ENCODE data around the gene ATRNL1.

Gene ATRNL1

GRCh38 chr10:115830265-115830970 is 737.3 kb downstream of the ATRNL1 start:
- Histone ChIP-seq H2AFZ (ENCODE audit: insufficient read depth, low read length, poor library complexity) (no peak overlapping the region), H3K4ac (ENCODE audit: low read depth, low read length) (no peak overlapping the region), H3K27me3 (ENCODE audit: insufficient read depth, low read length) (no peaks in the 10 kb centered on the region), H3K4me2 (ENCODE audit: low read length) (no peak overlapping the region), H4K8ac (ENCODE audit: low read depth, low read length) (no peak overlapping the region), H4K91ac (ENCODE audit: low read depth, low read length) (no peak overlapping the region), H3K36me3 (ENCODE audit: control insufficient read depth in 1 of 2, insufficient read depth in 2 of 2, low read length in 2 of 2) (no peaks in the 10 kb centered on the region), H2AK5ac (ENCODE audit: low read length) (no peak overlapping the region), H3K23ac (ENCODE audit: low read length) (no peak overlapping the region), H3K9ac (ENCODE audit: low read length) (no peak overlapping the region), H2BK120ac (ENCODE audit: insufficient read depth, low read length, poor library complexity) (no peak overlapping the region), H4K12ac (ENCODE audit: low read depth, low read length) (no peak overlapping the region), H2BK12ac (ENCODE audit: low read length) (no peak overlapping the region), H3K18ac (ENCODE audit: low read length) (no peak overlapping the region), H2BK5ac (ENCODE audit: low read depth, low read length, poor library complexity) (no peak overlapping the region), H3K27ac (ENCODE audit: low read depth, low read length) (no peak overlapping the region), H3K4me1 (ENCODE audit: control insufficient read depth in 1 of 2, insufficient read depth in 2 of 2, low read length in 2 of 2) (no peaks in the 10 kb centered on the region), H3K79me2 (ENCODE audit: control insufficient read depth, insufficient read depth, low read length, poor library complexity) (no peaks in the 10 kb centered on the region), H3K4me3 (ENCODE audit: low read depth, low read length) (no peak overlapping the region), H3K9me3 (ENCODE audit: insufficient read depth, low read depth, low read length) (no peaks in the 10 kb centered on the region), H3K14ac (ENCODE audit: low read length) (no peak overlapping the region), H3K79me1 (ENCODE audit: low read length) (no peaks in the 10 kb centered on the region)
- WGBS (ENCODE audit: extremely low coverage, insufficient coverage, insufficient read length) = no CpG with 5 or more reads among the region's 3 CpGs
- no peak for DNase-seq

GRCh38 chr10:115831016-115831415 is 737.9 kb downstream of the ATRNL1 start:
- no peak overlapping the region for H2BK5ac ChIP-seq (ENCODE audit: low read depth, low read length, poor library complexity)

GRCh38 chr10:115833119-115833518 is 740.0 kb downstream of the ATRNL1 start:
- Histone ChIP-seq H4K91ac (ENCODE audit: low read depth, low read length) (no peak overlapping the region), H3K27me3 (ENCODE audit: insufficient read depth, low read length) (no peaks in the 10 kb centered on the region), H4K12ac (ENCODE audit: low read depth, low read length) (no peak overlapping the region), H3K79me1 (ENCODE audit: low read length) (no peaks in the 10 kb centered on the region), H3K4ac (ENCODE audit: low read depth, low read length) (no peak overlapping the region), H2BK12ac (ENCODE audit: low read length) (no peak overlapping the region), H3K23ac (ENCODE audit: low read length) (no peak overlapping the region), H3K4me3 (ENCODE audit: low read depth, low read length) (no peak overlapping the region), H3K4me2 (ENCODE audit: low read length) (no peak overlapping the region), H3K9ac (ENCODE audit: low read length) (no peak overlapping the region), H2AFZ (ENCODE audit: insufficient read depth, low read length, poor library complexity) (no peak overlapping the region), H2AK5ac (ENCODE audit: low read length) (no peak overlapping the region), H4K8ac (ENCODE audit: low read depth, low read length) (no peak overlapping the region), H3K14ac (ENCODE audit: low read length) (no peak overlapping the region), H3K36me3 (ENCODE audit: control insufficient read depth in 1 of 2, insufficient read depth in 2 of 2, low read length in 2 of 2) (no peaks in the 10 kb centered on the region), H3K79me2 (ENCODE audit: control insufficient read depth, insufficient read depth, low read length, poor library complexity) (no peaks in the 10 kb centered on the region), H3K9me3 (ENCODE audit: insufficient read depth, low read depth, low read length) (no peaks in the 10 kb centered on the region), H3K4me1 (ENCODE audit: control insufficient read depth in 1 of 2, insufficient read depth in 2 of 2, low read length in 2 of 2) (no peaks in the 10 kb centered on the region), H3K18ac (ENCODE audit: low read length) (no peak overlapping the region), H2BK5ac (ENCODE audit: low read depth, low read length, poor library complexity) (no peak overlapping the region), H3K27ac (ENCODE audit: low read depth, low read length) (no peak overlapping the region), H2BK120ac (ENCODE audit: insufficient read depth, low read length, poor library complexity) (no peak overlapping the region)
- DNase-seq = no peak
- WGBS (ENCODE audit: extremely low coverage, insufficient coverage, insufficient read length) = no CpG with 5 or more reads among the region's 4 CpGs

More at GRCh38 chr10:115831016-115831415, 737.9 kb downstream of the ATRNL1 start:
- H4K91ac ChIP-seq (ENCODE audit: low read depth, low read length) = no peak overlapping the region
- H3K14ac ChIP-seq (ENCODE audit: low read length) = no peak overlapping the region
- DNase-seq = no peak
- H4K12ac ChIP-seq (ENCODE audit: low read depth, low read length) = no peak overlapping the region
- no peak overlapping the region for H3K9ac ChIP-seq (ENCODE audit: low read length)
- no peak overlapping the region for H3K4me3 ChIP-seq (ENCODE audit: low read depth, low read length)
- H4K8ac ChIP-seq (ENCODE audit: low read depth, low read length) = no peak overlapping the region
- H2BK120ac ChIP-seq (ENCODE audit: insufficient read depth, low read length, poor library complexity) = no peak overlapping the region
- no peaks in the 10 kb centered on the region for H3K9me3 ChIP-seq (ENCODE audit: insufficient read depth, low read depth, low read length)
- no peaks in the 10 kb centered on the region for H3K4me1 ChIP-seq (ENCODE audit: control insufficient read depth in 1 of 2, insufficient read depth in 2 of 2, low read length in 2 of 2)
- H3K79me1 ChIP-seq (ENCODE audit: low read length) = no peaks in the 10 kb centered on the region
- H3K23ac ChIP-seq (ENCODE audit: low read length) = no peak overlapping the region
- H2AFZ ChIP-seq (ENCODE audit: insufficient read depth, low read length, poor library complexity) = no peak overlapping the region
- H3K36me3 ChIP-seq (ENCODE audit: control insufficient read depth in 1 of 2, insufficient read depth in 2 of 2, low read length in 2 of 2) = no peaks in the 10 kb centered on the region
- H3K4me2 ChIP-seq (ENCODE audit: low read length) = no peak overlapping the region
- no peaks in the 10 kb centered on the region for H3K79me2 ChIP-seq (ENCODE audit: control insufficient read depth, insufficient read depth, low read length, poor library complexity)
- H3K18ac ChIP-seq (ENCODE audit: low read length) = no peak overlapping the region
- H2AK5ac ChIP-seq (ENCODE audit: low read length) = no peak overlapping the region
- H3K4ac ChIP-seq (ENCODE audit: low read depth, low read length) = no peak overlapping the region
- H2BK12ac ChIP-seq (ENCODE audit: low read length) = no peak overlapping the region
- no peaks in the 10 kb centered on the region for H3K27me3 ChIP-seq (ENCODE audit: insufficient read depth, low read length)
- no CpG with 5 or more reads among the region's 8 CpGs for WGBS (ENCODE audit: extremely low coverage, insufficient coverage, insufficient read length)
- no peak overlapping the region for H3K27ac ChIP-seq (ENCODE audit: low read depth, low read length)

GRCh38 chr10:115844591-115844990 is 751.4 kb downstream of the ATRNL1 start:
- Histone ChIP-seq H3K14ac (ENCODE audit: low read length) (no peak overlapping the region), H3K4me2 (ENCODE audit: low read length) (no peak overlapping the region), H3K18ac (ENCODE audit: low read length) (no peak overlapping the region), H3K4me1 (ENCODE audit: control insufficient read depth in 1 of 2, insufficient read depth in 2 of 2, low read length in 2 of 2) (no peaks in the 10 kb centered on the region), H2AK5ac (ENCODE audit: low read length) (no peak overlapping the region), H3K9ac (ENCODE audit: low read length) (no peak overlapping the region), H3K4ac (ENCODE audit: low read depth, low read length) (no peak overlapping the region), H3K27me3 (ENCODE audit: insufficient read depth, low read length) (no peaks in the 10 kb centered on the region), H3K23ac (ENCODE audit: low read length) (no peak overlapping the region), H4K8ac (ENCODE audit: low read depth, low read length) (no peak overlapping the region), H3K27ac (ENCODE audit: low read depth, low read length) (no peak overlapping the region), H3K9me3 (ENCODE audit: insufficient read depth, low read depth, low read length) (no peaks in the 10 kb centered on the region), H3K79me2 (ENCODE audit: control insufficient read depth, insufficient read depth, low read length, poor library complexity) (no peaks in the 10 kb centered on the region), H2BK12ac (ENCODE audit: low read length) (no peak overlapping the region), H3K79me1 (ENCODE audit: low read length) (no peaks in the 10 kb centered on the region), H4K12ac (ENCODE audit: low read depth, low read length) (no peak overlapping the region), H2BK5ac (ENCODE audit: low read depth, low read length, poor library complexity) (no peak overlapping the region), H2BK120ac (ENCODE audit: insufficient read depth, low read length, poor library complexity) (no peak overlapping the region), H3K36me3 (ENCODE audit: control insufficient read depth in 1 of 2, insufficient read depth in 2 of 2, low read length in 2 of 2) (no peaks in the 10 kb centered on the region), H2AFZ (ENCODE audit: insufficient read depth, low read length, poor library complexity) (no peak overlapping the region), H3K4me3 (ENCODE audit: low read depth, low read length) (no peak overlapping the region), H4K91ac (ENCODE audit: low read depth, low read length) (no peak overlapping the region)
- no peak for DNase-seq
- no CpG with 5 or more reads among the region's 3 CpGs for WGBS (ENCODE audit: extremely low coverage, insufficient coverage, insufficient read length)

All from trophoblast cell (in vitro differentiated cells and primary cell).